IPS DF 6.9 (cell line): ENCODE data around the gene DISP2.

Experiments
- DNase-seq: peaks from one replicate; pipeline ENCODE4 v3.0.0-alpha.2; 2013; ENCODE audit warnings: low read depth, low spot score
- H3K27ac ChIP-seq: one replicate; pipeline ENCODE4 v1.5.1; 2013; ENCODE audit warnings: low read length, control low read depth
- H3K27me3 ChIP-seq: 2 replicates; pipeline ENCODE4 v1.6.1; 2013; ENCODE audit warnings: mild to moderate bottlenecking, low read length; ENCODE audit not compliant: control insufficient read depth, insufficient read depth
- H3K36me3 ChIP-seq: 2 replicates; pipeline ENCODE4 v1.6.1; 2013; ENCODE audit warnings: low read length; ENCODE audit not compliant: control insufficient read depth, insufficient read depth
- H3K4me1 ChIP-seq: 2 replicates; pipeline ENCODE4 v1.6.1; 2013; ENCODE audit warnings: low read length; ENCODE audit not compliant: control insufficient read depth, insufficient read depth
- H3K4me3 ChIP-seq: 2 replicates; pipeline ENCODE4 v1.5.1; 2013; ENCODE audit warnings: mild to moderate bottlenecking, low read length
- H3K9me3 ChIP-seq: 2 replicates; pipeline ENCODE4 v1.6.1; 2013; ENCODE audit warnings: low read length, inconsistent platforms; ENCODE audit not compliant: control insufficient read depth, insufficient read depth
- WGBS: extraction: QIAGEN DNeasy Blood & Tissue Kit; methylation state at CpG from one replicate; pipeline ENCODE4 v1.1.7; 2013; ENCODE audit warnings: mixed read lengths, missing lambda C conversion rate; ENCODE audit not compliant: insufficient read length, insufficient coverage; 5-methylcytosine and 5-hydroxymethylcytosine counted together

DISP2 gene

DNA sequence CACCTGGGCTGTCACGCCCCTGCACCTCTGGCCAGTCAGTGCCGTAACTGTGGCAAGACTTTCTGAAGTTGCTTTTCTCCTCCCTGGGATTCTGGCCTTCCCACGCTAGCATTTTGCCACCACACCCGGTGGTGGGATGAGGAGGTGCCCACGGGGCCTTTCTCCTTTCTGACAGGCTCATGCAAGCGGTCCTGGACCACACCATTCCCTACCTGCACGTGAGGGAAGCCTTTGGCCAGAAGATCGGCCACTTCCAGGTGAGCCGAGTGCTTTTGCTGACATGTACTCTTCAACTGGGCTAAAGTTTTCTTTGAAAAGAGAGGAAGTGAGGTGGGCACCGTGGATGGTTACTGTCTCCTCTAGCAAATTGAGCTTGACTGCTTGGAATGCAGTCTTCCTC, 57.2 kb downstream of the DISP2 start:
- no peak overlapping the region for H3K4me3 ChIP-seq
- H3K27ac ChIP-seq: no peak overlapping the region
- no peak for DNase-seq
- no peaks in the 10 kb centered on the region for H3K27me3 ChIP-seq
- no peaks in the 10 kb centered on the region for H3K4me1 ChIP-seq
- H3K36me3 ChIP-seq: peaks cover 58% of the 10 kb centered on the region
- no CpG with 5 or more reads among the region's 10 CpGs for WGBS
- no peaks in the 10 kb centered on the region for H3K9me3 ChIP-seq

DNA sequence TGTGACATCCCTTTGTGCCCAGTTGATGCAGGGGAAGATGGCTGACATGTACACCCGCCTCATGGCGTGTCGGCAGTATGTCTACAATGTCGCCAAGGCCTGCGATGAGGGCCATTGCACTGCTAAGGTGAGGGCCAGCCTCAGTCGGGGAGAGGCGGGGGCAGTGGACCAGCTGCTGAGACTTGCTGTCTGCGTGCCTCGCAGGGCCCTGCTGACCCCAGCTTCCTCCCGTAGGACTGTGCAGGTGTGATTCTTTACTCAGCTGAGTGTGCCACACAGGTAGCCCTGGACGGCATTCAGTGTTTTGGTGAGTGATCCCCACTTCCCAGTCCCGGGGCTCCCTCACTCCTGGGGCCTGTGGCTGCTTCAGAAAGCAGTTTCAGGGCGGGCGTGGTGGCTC, 58.0 kb downstream of the DISP2 start:
- no peaks in the 10 kb centered on the region; the same call in 1 of the 2 replicates for H3K4me1 ChIP-seq
- no peak for DNase-seq
- peaks cover 51% of the 10 kb centered on the region for H3K36me3 ChIP-seq
- no peaks in the 10 kb centered on the region for H3K9me3 ChIP-seq
- no peak overlapping the region for H3K27ac ChIP-seq
- no peaks in the 10 kb centered on the region for H3K27me3 ChIP-seq
- no peak overlapping the region for H3K4me3 ChIP-seq
- WGBS: no CpG with 5 or more reads among the region's 14 CpGs

DNA sequence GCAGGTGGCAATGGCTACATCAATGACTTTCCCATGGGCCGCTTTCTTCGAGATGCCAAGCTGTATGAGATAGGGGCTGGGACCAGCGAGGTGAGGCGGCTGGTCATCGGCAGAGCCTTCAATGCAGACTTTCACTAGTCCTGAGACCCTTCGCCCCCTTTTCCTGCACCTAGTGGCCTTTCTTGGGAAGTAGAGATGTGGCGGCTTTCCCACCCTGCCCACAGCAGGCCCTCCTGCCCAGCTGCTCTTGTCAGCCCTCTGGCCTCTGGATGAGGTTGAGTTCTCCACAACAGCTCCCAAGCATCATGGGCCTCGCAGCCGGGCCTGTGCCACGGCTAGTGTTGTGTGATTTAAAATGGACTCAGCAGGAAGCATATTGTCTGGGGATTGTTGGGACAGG, 60.1 kb downstream of the DISP2 start:
- H3K27ac ChIP-seq: no peak overlapping the region
- H3K27me3 ChIP-seq: no peaks in the 10 kb centered on the region
- no CpG with 5 or more reads among the region's 10 CpGs for WGBS
- DNase-seq: no peak
- H3K4me1 ChIP-seq: peaks cover 5% of the 10 kb centered on the region
- H3K36me3 ChIP-seq: peaks cover 33% of the 10 kb centered on the region
- no peak overlapping the region for H3K4me3 ChIP-seq
- no peaks in the 10 kb centered on the region for H3K9me3 ChIP-seq

DNA sequence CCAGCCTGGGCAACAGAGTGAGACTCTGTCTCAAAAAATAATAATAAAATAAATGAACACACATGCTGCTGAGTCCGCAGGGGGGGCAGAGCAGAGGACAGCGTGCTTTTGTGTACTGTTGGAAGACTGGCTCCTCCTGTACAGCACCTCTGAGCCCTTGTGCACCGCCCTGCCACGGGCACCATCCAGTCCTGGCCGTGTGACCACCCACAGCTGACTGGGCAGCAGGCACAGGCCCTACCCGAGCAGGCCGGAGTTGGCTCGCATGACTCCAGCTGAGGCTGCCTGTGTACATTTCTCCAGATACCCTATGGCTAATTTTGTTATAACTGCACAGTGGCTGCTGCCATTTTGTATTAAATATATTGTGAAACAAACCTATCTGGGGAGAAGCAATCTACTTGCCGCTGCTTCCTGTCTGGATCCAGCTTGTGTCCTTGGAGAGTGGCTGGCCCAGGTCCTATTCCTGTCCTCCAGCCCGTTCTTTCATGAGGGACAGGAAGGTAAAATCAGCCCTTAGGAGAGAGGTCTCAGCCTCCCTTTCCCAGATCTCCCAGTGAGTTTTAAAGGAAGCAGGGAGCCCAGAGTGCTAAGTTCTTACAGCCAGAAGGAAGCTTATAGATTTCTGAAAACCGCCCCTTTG, 62.2 kb downstream of the DISP2 start:
- Histone ChIP-seq H3K27me3 (no peaks in the 10 kb centered on the region), H3K4me3 (no peak overlapping the region), H3K4me1 (peaks cover 5% of the 10 kb centered on the region), H3K36me3 (peaks cover 17% of the 10 kb centered on the region), H3K27ac (no peak overlapping the region), H3K9me3 (no peaks in the 10 kb centered on the region)
- no peak for DNase-seq
- no CpG with 5 or more reads among the region's 11 CpGs for WGBS

DNA sequence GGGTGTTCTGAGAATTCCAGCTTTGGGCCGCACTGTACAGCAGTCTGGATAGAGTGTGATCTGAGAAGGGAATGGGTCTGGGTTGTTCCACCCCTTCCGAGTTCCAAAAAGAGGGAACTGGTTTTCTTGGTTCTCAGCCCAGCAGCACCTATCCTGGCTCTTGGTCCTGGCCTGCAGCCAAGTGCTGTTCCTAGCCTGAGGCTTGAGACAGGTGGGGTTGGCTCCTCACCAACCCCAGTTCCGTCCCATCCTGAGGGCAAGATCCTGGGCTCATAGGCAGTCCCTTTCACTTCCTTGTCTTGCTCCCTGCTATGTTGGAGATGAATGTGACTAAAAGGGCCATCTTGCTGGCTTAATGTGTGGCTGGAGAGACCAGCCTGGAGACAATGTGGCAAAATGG, 62.8 kb downstream of the DISP2 start:
- H3K9me3 ChIP-seq: no peaks in the 10 kb centered on the region
- peaks cover 12% of the 10 kb centered on the region for H3K36me3 ChIP-seq
- H3K27ac ChIP-seq: no peak overlapping the region
- DNase-seq: no peak
- H3K27me3 ChIP-seq: no peaks in the 10 kb centered on the region
- peaks cover 5% of the 10 kb centered on the region for H3K4me1 ChIP-seq
- WGBS: no CpG with 5 or more reads among the region's 3 CpGs
- no peak overlapping the region for H3K4me3 ChIP-seq

DNA sequence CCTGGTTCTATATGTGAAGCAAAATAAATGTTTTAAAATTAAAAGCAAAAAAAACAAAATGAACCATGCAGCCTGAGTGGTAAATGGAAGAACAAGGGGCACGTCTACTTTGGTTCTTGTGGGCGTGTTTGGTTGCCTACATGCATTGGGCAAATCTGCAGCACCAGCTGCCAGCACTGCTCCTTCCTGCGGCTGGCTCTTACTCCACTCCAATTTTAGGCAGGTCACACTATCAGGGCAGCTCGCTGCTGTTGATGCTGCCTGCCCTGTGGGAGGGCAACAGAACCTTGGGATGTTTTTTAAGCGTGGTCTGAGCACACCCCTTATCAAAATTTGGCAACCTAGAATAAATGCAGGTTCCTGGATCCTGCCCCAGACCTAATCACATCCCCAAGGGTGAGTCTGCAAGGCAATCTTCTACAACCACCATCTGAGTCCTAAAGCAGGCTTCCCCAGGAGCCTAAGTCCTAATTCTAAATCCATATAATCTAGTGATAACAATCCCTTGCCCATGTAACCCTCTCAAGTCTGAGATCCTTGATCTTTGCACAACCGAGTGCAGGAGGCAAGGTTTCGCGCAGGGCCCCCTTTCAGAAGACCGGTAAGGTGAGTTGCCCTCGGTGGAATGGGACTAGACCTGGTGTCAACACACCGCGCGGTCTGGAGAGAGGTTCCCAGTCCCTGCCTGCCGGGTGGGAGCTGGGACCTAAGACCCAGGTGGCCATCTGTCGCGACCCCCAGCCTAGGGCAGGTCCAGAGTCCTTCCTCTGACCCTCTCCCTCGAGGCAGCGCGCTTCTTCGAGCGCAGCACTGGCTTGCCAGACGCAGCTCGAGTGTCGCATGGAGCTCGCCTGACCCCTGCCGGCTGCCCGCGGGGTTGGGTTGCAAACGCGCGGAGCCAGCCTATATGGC, 63.5 kb downstream of the DISP2 start:
- no CpG with 5 or more reads among the region's 31 CpGs for WGBS
- DNase-seq: no peak
- H3K27ac ChIP-seq: no peak overlapping the region

DNA sequence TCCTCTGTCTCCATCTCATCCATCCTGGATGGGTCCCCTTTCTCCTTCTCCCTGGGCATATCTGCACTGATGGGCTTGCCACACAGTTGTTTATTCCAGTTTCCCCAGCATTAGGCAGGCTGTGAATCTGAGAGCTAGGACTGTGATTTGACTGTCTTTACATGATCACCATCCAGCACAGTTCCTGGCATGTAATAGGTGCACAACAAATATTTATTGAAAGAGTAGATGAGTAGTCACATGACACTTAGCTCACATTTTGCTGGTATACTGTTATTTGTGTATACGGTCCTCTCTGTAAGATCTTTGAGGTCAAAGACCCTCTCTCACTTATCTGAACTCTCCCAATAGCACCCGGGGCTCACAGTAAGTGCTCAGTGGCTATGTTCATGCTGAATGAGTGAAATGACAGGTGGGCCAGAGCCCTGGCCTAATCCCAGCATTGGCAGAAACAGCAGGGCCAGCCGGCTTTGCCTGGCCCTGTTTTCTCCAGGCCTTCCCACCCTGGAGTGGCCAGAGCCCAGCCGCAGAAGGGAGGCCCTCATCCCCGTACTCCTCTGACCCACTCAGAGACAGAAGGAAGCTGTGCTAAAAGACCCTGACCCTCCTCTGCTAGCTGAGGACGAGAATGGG, 66.6 kb downstream of the DISP2 start:
- no peak for DNase-seq
- H3K4me3 ChIP-seq: no peak overlapping the region
- no peaks in the 10 kb centered on the region for H3K27me3 ChIP-seq
- H3K36me3 ChIP-seq: no peaks in the 10 kb centered on the region
- no CpG with 5 or more reads among the region's 6 CpGs for WGBS
- H3K27ac ChIP-seq: no peak overlapping the region
- H3K4me1 ChIP-seq: peaks cover 5% of the 10 kb centered on the region
- no peaks in the 10 kb centered on the region for H3K9me3 ChIP-seq

More for the DNA sequence above, 63.5 kb downstream of the DISP2 start:
- no peaks in the 10 kb centered on the region for H3K9me3 ChIP-seq
- peaks cover 5% of the 10 kb centered on the region for H3K4me1 ChIP-seq
- H3K27me3 ChIP-seq: no peaks in the 10 kb centered on the region
- no peak overlapping the region for H3K4me3 ChIP-seq
- H3K36me3 ChIP-seq: peaks cover 7% of the 10 kb centered on the region; the same call in 1 of the 2 replicates

DNA sequence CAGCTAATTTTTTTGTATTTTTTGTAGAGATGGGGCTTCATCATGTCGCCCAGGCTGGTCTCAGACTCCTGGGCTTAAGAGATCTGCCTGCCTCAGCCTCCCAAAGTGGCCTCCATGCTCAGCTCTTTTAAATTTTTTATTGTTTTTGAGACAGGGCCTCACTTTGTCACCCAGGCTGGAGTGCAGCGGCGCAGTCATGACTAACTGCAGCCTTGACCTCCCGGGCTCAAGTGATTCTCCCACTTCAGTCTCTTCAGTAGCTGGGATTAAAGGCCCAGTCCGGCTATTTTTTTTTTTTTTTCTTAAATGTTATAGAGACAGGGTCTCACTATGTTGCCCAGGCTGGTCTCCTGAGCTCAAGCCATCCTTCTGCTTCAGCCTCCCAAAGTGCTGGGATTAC, 67.7 kb downstream of the DISP2 start:
- peaks cover 5% of the 10 kb centered on the region for H3K4me1 ChIP-seq
- no peaks in the 10 kb centered on the region for H3K9me3 ChIP-seq
- no peak for DNase-seq
- no peak overlapping the region for H3K4me3 ChIP-seq
- H3K36me3 ChIP-seq: no peaks in the 10 kb centered on the region
- no peak overlapping the region for H3K27ac ChIP-seq
- no CpG with 5 or more reads among the region's 5 CpGs for WGBS
- no peaks in the 10 kb centered on the region for H3K27me3 ChIP-seq

DNA sequence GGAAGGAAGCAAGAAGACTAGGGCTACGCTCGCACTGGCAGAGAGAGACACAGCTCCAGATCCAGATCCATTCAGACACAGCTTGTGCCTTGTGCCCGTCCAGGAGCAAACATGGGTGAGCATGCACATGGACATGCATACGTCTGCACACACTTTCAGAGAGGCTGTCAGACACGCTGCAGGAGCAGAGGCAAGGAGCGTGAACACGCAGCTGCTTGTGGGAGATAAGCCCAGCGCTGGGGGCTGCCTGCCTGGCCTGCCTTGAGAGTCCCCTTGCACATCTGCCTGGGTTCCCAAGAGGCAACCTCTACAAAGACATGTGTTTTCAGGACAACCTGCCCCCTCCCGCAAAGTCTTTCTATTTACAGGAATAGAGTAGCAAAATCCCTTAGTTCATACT, 69.2 kb downstream of the DISP2 start:
- no peaks in the 10 kb centered on the region for H3K36me3 ChIP-seq
- no peaks in the 10 kb centered on the region for H3K9me3 ChIP-seq
- no peak for DNase-seq
- no peak overlapping the region for H3K27ac ChIP-seq
- no peaks in the 10 kb centered on the region for H3K27me3 ChIP-seq
- WGBS: no CpG with 5 or more reads among the region's 9 CpGs
- H3K4me3 ChIP-seq: no peak overlapping the region
- H3K4me1 ChIP-seq: no peaks in the 10 kb centered on the region

DNA sequence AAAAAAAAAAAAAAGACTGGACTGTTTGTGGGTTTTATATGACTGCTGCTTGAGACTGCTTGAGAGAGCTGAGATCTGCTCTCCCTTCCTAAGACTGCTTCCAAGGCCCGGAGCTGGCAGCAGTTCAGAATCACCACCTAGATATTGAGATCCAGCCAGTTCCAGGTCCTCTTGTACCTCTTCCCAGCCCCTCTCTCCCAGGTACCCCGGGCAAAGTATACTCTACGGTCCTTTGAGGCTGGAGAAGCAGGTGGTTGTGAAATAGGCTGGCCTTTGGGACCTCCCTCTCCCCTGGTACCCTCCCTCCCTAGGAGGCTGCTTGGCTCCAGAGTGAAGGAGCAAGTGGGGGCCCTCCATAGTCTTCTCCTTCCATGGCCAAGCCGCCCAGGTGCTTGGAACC, 70.2 kb downstream of the DISP2 start:
- H3K27me3 ChIP-seq: no peaks in the 10 kb centered on the region
- H3K9me3 ChIP-seq: no peaks in the 10 kb centered on the region
- no CpG with 5 or more reads among the region's 4 CpGs for WGBS
- no peak overlapping the region for H3K4me3 ChIP-seq
- no peaks in the 10 kb centered on the region for H3K36me3 ChIP-seq
- H3K27ac ChIP-seq: no peak overlapping the region
- DNase-seq: no peak
- no peaks in the 10 kb centered on the region for H3K4me1 ChIP-seq
